ENCODE measurements around the gene ZBTB7A.

DNA sequence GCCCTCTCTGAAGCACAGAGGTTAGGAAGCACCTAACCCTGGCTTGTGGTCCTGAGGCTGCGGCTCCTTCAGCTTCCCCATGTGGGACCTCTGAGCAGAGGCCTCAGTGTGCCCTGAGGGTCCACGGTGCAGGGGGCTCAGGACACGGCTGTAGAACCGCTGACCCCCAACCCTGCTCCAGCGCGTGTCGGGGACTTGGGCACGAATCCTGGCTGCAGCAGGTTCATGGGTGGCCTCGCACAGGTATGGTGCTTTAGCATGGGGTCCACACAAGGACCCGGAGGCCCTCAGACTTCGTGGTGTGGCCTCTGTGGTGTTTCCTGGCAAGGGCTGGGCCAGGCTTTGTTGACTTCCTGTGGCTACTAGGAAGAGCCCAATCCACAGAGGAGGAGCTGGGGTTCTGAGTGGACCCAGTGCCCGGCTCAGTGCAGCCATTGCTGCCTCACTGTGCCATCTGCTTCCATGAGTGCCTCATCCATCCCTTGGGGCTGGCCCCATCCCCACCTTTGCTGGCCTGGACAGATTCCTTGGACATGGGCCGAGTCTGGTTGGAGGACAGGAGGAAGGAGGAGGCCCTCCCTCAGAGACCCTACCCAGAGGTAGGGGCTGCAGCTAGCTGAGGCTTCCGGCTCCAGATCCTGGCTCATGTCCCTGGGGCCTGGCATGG lies 24.5 kb downstream of the ZBTB7A start:
- TF ChIP-seq POLR2A (IDR thresholded peaks at IDR 0.05) = no peak
- TF ChIP-seq, protein P1, sequence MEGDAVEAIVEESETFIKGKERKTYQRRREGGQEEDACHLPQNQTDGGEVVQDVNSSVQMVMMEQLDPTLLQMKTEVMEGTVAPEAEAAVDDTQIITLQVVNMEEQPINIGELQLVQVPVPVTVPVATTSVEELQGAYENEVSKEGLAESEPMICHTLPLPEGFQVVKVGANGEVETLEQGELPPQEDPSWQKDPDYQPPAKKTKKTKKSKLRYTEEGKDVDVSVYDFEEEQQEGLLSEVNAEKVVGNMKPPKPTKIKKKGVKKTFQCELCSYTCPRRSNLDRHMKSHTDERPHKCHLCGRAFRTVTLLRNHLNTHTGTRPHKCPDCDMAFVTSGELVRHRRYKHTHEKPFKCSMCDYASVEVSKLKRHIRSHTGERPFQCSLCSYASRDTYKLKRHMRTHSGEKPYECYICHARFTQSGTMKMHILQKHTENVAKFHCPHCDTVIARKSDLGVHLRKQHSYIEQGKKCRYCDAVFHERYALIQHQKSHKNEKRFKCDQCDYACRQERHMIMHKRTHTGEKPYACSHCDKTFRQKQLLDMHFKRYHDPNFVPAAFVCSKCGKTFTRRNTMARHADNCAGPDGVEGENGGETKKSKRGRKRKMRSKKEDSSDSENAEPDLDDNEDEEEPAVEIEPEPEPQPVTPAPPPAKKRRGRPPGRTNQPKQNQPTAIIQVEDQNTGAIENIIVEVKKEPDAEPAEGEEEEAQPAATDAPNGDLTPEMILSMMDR (IDR thresholded peaks at IDR 0.05) = no peak
